GM12875 (cell line): Measurements from ENCODE around the gene TBCD.
A peak's percentile ranks its signal among the peaks of the same experiment; 100 is the strongest.
"Not testable (repeated sequence)": the region's sequence is repeated elsewhere in the genome, so short reads cannot be mapped to it uniquely, and the experiment has no call there.

ENCODE experiments used
- H3K4me3 ChIP-seq: one replicate; pipeline ENCODE4 v1.5.1; 2011; ENCODE audit warnings: low read depth, low read length, control low read depth
- TF ChIP-seq, protein P1 (sequence below): IDR thresholded peaks from 2 replicates; pipeline ENCODE4 v1.5.1; 2011; ENCODE audit warnings: low read depth, mild to moderate bottlenecking, control low read depth, inconsistent platforms, low read length, moderate library complexity, borderline replicate concordance; ENCODE audit not compliant: insufficient read depth

The TBCD gene

DNA sequence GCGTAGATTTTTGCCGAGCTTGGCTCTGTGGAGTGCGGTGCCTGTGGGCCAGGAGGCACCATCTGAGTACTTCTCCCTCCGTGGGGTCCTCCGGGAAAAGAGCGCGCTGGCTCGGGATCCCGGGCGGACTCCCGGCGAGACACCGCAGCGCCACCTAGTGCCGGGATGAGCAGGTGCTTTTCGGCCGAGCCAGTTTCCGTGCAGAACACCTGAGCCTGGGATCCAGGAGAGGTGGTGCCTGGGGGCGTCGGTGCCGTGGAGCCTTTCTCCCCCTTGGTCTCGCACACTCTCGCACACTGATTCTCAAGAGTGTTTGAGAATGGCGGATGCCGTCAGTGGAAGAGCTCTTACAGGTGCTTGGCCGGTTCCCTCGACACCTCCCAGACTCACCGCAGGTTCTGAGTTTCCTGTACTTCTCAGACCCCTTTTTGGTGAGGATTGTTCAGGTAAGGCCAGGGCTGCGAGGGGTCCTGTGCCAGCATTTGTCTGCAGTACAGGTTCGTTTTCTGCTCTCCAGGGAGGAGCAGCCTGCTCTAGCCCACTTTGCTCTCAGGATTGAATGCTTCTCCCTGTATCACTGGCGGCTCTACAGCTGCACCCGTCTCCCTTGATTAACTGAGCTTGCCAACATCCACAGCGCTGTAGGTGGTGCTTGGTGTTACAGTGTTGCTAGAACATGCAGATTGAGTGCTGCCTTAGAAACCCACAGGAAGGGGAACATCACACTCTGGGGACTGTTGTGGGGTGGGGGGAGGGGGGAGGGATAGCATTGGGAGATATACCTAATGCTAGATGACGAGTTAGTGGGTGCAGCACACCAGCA, 23.3 kb downstream of the TBCD start:
- TF ChIP-seq, protein P1, sequence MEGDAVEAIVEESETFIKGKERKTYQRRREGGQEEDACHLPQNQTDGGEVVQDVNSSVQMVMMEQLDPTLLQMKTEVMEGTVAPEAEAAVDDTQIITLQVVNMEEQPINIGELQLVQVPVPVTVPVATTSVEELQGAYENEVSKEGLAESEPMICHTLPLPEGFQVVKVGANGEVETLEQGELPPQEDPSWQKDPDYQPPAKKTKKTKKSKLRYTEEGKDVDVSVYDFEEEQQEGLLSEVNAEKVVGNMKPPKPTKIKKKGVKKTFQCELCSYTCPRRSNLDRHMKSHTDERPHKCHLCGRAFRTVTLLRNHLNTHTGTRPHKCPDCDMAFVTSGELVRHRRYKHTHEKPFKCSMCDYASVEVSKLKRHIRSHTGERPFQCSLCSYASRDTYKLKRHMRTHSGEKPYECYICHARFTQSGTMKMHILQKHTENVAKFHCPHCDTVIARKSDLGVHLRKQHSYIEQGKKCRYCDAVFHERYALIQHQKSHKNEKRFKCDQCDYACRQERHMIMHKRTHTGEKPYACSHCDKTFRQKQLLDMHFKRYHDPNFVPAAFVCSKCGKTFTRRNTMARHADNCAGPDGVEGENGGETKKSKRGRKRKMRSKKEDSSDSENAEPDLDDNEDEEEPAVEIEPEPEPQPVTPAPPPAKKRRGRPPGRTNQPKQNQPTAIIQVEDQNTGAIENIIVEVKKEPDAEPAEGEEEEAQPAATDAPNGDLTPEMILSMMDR = peak; percentile 67
- no peak overlapping the region for H3K4me3 ChIP-seq

DNA sequence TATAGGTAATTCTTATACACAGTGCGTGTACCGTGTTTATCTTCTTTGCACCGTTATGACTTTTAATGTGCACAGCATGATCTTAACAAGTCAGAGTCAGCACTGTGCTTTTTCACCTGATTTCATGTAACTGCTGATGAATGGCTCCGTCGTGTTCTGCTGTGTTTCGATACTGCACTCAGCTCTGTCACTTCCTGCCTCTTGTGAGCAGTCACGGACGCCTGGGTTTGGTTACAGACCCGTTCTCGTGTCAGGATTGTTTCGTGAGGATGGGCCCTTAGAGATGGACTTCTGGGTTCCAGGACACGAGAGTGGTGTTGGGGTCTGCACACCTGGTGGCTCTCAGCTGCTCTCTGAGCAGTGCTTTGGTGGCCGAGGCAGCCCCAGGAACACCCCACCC, 24.6 kb downstream of the TBCD start:
- no peak overlapping the region for H3K4me3 ChIP-seq
- TF ChIP-seq, protein P1 = no peak

DNA sequence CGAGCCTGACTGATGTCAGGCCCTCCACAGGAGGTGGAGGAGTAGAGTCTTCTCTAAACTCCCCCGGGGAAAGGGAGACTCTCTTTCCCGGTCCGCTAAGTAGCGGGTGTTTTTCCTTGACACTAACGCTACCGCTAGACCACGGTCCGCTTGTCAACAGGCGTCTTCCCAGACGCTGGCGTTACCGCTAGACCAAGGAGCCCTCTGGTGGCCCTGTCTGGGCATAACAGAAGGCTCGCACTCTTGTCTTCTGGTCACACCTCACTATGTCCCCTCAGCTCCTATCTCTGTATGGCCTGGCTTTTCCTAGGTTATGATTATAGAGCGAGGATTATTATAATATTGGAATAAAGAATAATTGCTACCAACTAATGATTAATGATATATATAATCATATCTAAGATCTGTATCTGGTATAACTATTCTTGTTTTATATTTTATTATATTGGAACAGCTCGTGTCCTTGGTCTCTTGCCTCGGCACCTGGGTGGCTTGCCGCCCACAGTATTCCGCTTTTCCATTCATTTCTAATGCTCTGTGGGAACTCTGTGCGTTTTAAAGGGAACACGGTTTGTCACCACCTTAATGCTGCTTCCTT, 26.0 kb downstream of the TBCD start:
- H3K4me3 ChIP-seq = not testable (repeated sequence)

DNA sequence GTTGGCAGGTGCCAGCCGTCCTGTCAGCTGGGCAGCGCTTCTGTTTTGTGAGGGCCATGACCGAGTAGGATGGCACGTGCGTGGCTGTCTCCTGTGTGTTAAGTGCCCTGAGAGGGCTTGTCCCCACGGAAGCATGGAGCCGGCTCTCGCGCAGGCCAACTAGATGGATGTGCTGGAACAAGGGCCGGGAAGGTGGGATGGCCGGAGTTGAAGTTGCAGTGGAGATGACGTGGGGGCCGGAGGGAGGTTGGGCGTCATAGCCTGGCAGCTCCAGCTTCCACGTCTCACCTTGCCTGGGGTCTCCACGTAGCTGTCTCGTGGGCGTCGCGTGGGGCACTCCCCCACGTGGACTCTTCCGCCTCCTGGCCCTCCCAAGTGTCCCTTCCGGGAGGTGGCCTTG, 27.7 kb downstream of the TBCD start:
- TF ChIP-seq, protein P1 = no peak
- no peak overlapping the region for H3K4me3 ChIP-seq

DNA sequence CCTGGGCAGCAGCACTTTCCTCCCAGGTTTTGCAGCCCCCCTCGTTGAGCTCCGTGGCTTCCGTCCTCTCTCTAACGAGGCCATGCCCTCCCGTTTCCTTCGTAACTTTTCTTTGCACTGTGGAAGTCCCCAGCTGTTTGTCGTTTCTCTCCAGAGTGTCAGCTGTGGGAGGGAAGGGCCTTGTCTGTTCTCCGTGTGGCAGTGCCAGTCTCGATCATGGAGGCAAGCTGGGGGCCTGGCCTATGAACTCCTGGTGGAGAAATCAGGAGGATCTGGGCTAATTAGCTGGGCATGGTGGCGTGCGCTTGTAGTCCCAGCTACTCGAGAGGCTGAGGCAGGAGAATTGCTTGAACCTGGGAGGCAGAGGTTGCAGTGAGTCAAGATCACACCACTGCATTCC, 28.3 kb downstream of the TBCD start:
- no peak overlapping the region for H3K4me3 ChIP-seq
- TF ChIP-seq, protein P1 = no peak

DNA sequence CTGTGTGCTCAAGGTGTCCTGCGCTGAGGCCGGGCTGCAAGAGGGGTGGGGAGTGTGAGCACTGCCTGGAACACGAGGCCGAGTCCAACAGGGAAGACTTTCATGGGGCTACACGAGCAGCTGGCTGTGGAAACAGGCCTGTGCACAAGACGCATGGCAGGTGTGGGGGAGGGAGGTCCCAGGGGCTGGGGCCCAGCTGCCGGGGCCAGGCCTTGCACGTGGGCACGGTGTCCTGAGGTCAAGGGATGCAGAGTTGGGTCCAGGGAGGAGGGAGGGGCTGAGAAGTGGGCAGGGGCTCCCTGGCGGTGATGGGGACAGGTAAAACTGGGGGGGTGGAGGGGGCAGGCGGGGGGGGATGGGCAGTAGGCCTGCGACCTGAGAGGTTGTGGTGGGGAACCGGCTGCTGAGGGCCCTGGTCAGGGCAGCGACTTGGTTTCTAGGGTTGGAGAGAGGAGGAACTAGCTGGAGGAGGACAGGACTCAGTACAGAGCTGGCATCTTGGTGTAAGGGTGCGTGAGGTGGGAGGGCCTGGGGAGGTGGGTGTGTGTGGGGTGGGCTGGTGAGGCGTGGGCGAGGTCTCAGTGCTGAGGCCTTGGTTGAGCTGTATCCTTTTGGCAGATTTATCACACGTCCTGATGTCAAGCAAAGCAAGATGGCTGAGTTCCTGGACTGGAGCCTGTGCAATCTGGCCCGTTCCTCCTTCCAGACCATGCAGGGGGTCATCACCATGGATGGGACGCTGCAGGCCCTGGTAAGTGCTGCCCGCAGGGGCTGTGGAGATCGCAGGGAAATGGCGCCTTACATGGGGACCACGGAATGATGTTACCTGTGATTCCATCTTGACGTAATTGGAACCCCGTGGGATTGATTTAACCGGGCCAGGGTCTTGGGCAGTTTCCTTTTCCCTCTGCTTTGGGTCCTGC, 29.4 kb downstream of the TBCD start:
- H3K4me3 ChIP-seq = no peak overlapping the region
- TF ChIP-seq, protein P1 = no peak

DNA sequence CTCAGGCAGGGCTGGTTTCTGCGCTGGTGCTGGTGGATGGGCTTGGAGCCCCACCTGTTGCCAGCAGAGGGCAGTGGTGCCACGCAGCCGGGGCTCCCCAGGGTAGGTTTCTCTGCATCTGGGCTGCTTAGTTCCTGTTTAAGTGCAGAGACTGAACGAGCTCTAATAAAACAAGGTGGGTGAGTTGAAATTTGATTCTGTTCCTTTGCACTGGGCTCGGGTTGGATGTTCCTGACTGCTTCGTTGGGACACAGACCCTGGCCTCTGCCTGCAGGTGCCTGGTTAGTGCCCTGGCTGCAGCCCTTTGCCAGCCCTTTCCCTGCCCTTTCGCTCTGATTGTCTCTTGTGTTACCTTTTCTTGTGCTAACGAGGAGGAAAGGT, 30.0 kb downstream of the TBCD start:
- TF ChIP-seq, protein P1 = peak; percentile 97

More for the DNA sequence above, 30.0 kb downstream of the TBCD start:
- no peak overlapping the region for H3K4me3 ChIP-seq
